ENCODE measurements around the gene DCLK2.

The DCLK2 gene

DNA sequence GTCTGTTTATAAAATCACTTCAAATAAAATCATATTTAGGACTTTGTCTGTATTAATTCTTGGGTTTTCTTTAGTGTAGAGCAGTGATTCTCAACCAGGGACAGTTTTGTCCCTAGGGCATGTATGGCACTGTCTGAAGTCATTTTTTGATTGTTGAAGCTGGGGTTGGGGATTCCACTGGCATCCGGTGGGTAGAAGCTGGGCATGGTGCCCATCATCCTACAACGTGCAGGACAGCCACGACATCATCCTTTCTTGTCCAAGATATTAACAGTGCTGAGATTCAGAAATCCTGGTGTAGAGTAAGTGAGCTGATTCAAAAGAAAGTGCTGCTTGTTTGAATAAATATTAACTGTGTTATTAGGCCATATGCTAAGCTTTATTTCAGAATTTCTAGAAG lies 28.6 kb downstream of the DCLK2 start:
- TF ChIP-seq, protein P1, sequence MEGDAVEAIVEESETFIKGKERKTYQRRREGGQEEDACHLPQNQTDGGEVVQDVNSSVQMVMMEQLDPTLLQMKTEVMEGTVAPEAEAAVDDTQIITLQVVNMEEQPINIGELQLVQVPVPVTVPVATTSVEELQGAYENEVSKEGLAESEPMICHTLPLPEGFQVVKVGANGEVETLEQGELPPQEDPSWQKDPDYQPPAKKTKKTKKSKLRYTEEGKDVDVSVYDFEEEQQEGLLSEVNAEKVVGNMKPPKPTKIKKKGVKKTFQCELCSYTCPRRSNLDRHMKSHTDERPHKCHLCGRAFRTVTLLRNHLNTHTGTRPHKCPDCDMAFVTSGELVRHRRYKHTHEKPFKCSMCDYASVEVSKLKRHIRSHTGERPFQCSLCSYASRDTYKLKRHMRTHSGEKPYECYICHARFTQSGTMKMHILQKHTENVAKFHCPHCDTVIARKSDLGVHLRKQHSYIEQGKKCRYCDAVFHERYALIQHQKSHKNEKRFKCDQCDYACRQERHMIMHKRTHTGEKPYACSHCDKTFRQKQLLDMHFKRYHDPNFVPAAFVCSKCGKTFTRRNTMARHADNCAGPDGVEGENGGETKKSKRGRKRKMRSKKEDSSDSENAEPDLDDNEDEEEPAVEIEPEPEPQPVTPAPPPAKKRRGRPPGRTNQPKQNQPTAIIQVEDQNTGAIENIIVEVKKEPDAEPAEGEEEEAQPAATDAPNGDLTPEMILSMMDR (IDR thresholded peaks at IDR 0.05; ENCODE audit: low read depth, low read length, missing control alignments), result no peak
- in situ Hi-C loops (cut with HindIII; ENCODE audit: low pct_ligation_motif_present, low sequenced_read_pairs), result no loop called here
- H3K27ac ChIP-seq, result no peak overlapping the region

DNA sequence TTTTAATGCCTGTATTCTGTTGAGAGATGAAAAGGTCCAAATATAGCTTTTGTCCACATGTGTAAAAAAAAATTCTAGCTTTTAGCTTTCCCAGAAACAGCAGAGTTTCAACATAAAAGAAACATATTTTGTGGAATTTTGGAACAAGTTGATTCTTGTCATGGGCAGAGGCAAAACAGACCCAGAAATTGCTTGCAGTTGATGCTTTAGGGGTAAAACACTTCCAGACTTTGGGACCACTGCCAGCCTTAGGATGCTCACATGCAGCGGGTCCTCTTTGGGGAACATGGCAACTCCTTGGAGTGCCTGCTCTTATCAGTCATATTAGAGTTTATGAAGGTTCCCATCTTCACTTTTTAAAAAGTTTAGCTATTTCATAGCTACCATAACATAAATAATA lies 30.4 kb downstream of the DCLK2 start:
- Histone ChIP-seq H3K4me3 (ENCODE audit: low read depth, low read length) (no peak overlapping the region), H3K27me3 (replicated peaks) (no peaks in the 10 kb centered on the region), H3K27ac (no peak overlapping the region), H3K36me3 (replicated peaks) (no peaks in the 10 kb centered on the region)
- DNase-seq, result no peak
- TF ChIP-seq, protein P1 (IDR thresholded peaks at IDR 0.05; ENCODE audit: low read depth, low read length, missing control alignments), result no peak
- in situ Hi-C loops (cut with HindIII; ENCODE audit: low pct_ligation_motif_present, low sequenced_read_pairs), result no loop called here

More for the DNA sequence above, 28.6 kb downstream of the DCLK2 start:
- H3K27me3 ChIP-seq (replicated peaks), result no peaks in the 10 kb centered on the region
- DNase-seq, result no peak
- H3K36me3 ChIP-seq (replicated peaks), result no peaks in the 10 kb centered on the region
- H3K4me3 ChIP-seq (ENCODE audit: low read depth, low read length), result no peak overlapping the region

DNA sequence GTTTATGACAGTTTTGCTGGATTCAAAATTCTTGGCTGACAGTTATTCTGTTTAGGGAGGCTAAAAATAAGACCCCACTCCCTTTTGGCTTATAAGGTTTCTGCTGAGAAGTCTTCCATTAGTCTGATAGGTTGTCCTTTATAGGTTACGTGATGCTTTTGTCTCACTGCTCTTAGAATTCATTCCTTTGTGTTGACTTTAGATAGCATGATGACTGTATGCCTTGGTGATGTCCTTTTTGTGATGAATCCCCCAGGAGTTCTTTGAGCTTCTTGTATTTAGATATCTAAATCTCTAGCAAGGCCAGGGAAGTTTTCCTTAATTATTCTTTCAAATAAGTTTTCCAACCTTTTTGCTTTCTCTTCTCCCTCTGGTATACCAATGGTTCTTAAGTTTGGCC lies 36.4 kb downstream of the DCLK2 start:
- TF ChIP-seq, protein P1 (IDR thresholded peaks at IDR 0.05; ENCODE audit: low read depth, low read length, missing control alignments), result no peak
- peak overlapping the region; percentile 2 for H3K27ac ChIP-seq
- H3K27me3 ChIP-seq (replicated peaks), result no peaks in the 10 kb centered on the region
- in situ Hi-C loops (cut with HindIII; ENCODE audit: low pct_ligation_motif_present, low sequenced_read_pairs), result no loop called here
- H3K4me3 ChIP-seq (ENCODE audit: low read depth, low read length), result no peak overlapping the region
- DNase-seq, result peak; percentile 40
- no peaks in the 10 kb centered on the region for H3K36me3 ChIP-seq (replicated peaks)

DNA sequence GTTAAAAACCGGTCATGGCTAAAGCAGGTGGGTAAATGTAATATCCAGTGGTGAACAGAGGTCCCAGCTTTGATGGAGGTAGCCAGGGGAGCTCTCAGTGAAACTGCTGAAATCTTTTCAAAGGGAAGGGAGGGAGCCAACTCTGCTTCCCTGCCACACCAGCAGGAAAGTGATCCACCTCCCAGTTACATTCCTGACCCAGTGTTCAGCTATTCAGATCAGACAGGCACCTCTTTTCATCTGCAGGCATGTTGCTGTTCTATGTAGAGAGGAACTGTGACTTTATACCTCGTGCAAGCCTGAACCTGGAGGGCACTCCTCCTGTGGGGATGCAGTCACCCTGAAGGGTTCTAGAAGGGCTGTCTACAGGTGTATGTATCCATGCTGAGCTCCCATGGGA lies 37.6 kb downstream of the DCLK2 start:
- no peak for DNase-seq
- H3K4me3 ChIP-seq (ENCODE audit: low read depth, low read length), result no peak overlapping the region
- TF ChIP-seq, protein P1 (IDR thresholded peaks at IDR 0.05; ENCODE audit: low read depth, low read length, missing control alignments), result no peak
- H3K27ac ChIP-seq, result no peak overlapping the region
- in situ Hi-C loops (cut with HindIII; ENCODE audit: low pct_ligation_motif_present, low sequenced_read_pairs), result no loop called here
- H3K36me3 ChIP-seq (replicated peaks), result no peaks in the 10 kb centered on the region
- H3K27me3 ChIP-seq (replicated peaks), result no peaks in the 10 kb centered on the region

DNA sequence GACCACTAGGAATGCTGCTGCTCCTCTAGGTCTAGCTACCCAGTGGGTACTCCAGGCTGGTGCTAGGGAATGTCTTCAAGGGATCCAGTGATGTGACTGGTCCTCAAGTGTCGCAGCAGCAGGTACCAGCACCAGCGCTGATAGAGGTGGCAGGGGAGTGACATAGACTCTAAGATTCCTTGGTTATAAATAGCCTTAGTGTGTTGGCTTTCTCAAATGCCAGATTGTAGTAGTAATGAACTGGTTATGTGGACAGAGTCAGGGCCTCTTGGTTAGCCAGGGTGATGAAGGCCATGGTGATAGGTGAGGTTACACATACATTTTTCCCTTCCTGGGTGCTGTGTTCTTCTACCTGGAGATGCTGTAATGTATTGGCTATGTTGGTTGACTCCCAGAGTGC lies 38.3 kb downstream of the DCLK2 start:
- Histone ChIP-seq H3K27ac (no peak overlapping the region), H3K4me3 (ENCODE audit: low read depth, low read length) (no peak overlapping the region), H3K36me3 (replicated peaks) (no peaks in the 10 kb centered on the region), H3K27me3 (replicated peaks) (no peaks in the 10 kb centered on the region)
- no peak for DNase-seq
- TF ChIP-seq, protein P1 (IDR thresholded peaks at IDR 0.05; ENCODE audit: low read depth, low read length, missing control alignments), result no peak
- in situ Hi-C loops (cut with HindIII; ENCODE audit: low pct_ligation_motif_present, low sequenced_read_pairs), result no loop called here

DNA sequence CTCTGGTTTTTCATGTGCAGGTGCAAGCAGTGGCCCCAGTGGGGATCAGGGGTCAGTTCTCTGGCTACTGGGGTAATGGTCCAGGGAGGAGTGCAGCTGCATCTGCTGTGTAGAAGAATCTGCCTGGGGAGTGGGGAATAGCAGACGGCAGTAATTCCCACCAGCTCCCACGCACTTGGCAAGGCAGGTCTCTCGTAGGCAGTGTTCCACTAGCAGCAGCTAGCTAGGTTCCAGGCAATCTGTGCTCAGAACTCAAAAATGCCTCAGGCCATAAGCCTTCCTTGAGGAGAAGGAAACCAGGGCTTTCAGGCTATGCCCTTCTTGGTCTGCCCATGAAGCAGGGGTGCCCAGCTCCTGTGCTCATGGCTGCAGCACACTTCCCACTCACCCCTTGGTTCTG lies 38.8 kb downstream of the DCLK2 start:
- Histone ChIP-seq H3K27ac (no peak overlapping the region), H3K27me3 (replicated peaks) (no peaks in the 10 kb centered on the region), H3K36me3 (replicated peaks) (no peaks in the 10 kb centered on the region), H3K4me3 (ENCODE audit: low read depth, low read length) (no peak overlapping the region)
- no peak for DNase-seq
- in situ Hi-C loops (cut with HindIII; ENCODE audit: low pct_ligation_motif_present, low sequenced_read_pairs), result no loop called here
- TF ChIP-seq, protein P1 (IDR thresholded peaks at IDR 0.05; ENCODE audit: low read depth, low read length, missing control alignments), result no peak
